HEK293 (cell line): ENCODE data around the gene CD46.

Experiments
- GLIS1 ChIP-seq: fragments of 450-650 bp; formaldehyde crosslinking; IDR thresholded peaks from 2 replicates; pipeline ENCODE4 v1.5.1; 2016; ENCODE audit warnings: missing biosample characterization, missing genetic modification characterization
- ZNF623 ChIP-seq: fragments of 450-650 bp; formaldehyde crosslinking; IDR thresholded peaks from 2 replicates; pipeline ENCODE4 v1.5.1; 2016; ENCODE audit warnings: missing biosample characterization, missing genetic modification characterization

GRCh38 chr1:207779008-207779407 lies 27.2 kb downstream of the CD46 start:
- TF ChIP-seq GLIS1 (tag by site-specific recombination), result no peak
- no peak for TF ChIP-seq ZNF623 (tag by site-specific recombination)
